Cardiac septum (tissue), 1 donor: ENCODE measurements around the gene RAPGEF1. TPM values are rescaled to one million over a fixed set of nuclear protein-coding genes. Genes with fewer than 3 reads are reported as not detected.

Experiments used
- DNase-seq: peaks from one replicate; pipeline ENCODE4 v3.0.0-alpha.2; 2020; ENCODE audit warnings: low spot score
- intact Hi-C: fragments of 100-400 bp; cut with DNase I; formaldehyde crosslinking; loops from one replicate; pipeline ENCODE4 v1.14.0; 2022
- total RNA-seq: library from RNA; stranded (reverse); fragmentation: NEBNext Ultra II Directional; extraction: Animal tissue kit (Norgen Biotek cat#: 25700); gene quantifications from one replicate; pipeline ENCODE4 v1.2.1, GENCODE V29; 2021
- donor health status: DM: no; HTN: no; CAD: no.

Gene RAPGEF1
- total RNA-seq, 1 donor from 2014 or later: 115 TPM

- DNase-seq: no peak
- intact Hi-C loops: loop anchor here (5.0 kb wide), 1 partner anchor 71 kb away; no protein-coding TSS in a partner anchor
Observed at GRCh38 chr9:131605770-131606590, 133.9 kb downstream of the RAPGEF1 start.

DNA sequence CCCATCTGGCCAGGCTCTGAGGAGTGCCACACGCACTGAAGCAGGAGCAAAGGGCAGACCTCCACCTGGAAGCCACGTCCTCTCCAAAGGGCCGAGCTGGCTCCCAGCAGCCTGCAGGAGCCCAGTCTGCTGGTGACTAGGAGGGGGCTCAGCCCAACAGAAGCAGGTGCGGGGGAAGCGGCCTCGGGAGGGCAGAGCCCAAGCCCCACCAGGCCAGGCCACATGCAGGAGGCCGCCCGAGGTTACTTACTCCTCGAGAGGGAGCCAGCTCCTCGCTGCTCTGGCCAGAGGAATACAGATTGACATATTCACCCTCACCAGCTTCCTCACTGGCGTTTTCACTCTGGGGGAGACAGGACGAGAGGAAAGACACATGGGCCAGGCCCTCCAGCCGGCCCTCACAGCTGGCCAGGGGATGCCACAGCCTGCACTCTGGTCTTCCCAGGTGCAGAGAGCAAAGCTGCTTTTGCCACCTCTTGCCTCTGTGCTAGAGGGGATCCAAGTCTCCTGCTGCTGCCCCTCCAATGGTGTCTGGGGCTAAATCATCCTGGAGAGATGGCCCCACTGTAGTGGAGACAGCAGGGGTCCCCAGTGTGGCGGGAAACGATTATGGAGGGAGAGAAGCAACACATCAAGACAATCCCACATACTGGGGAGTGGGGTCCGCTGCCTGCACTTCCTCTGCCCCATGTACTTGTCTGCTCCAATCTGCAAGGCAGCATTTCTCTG is 136.0 kb downstream of the RAPGEF1 start:
- intact Hi-C loops: no loop called here
- no peak for DNase-seq

GRCh38 chr9:131603199-131603598 is 136.7 kb downstream of the RAPGEF1 start:
- no peak for DNase-seq
- intact Hi-C loops: no loop called here

DNA sequence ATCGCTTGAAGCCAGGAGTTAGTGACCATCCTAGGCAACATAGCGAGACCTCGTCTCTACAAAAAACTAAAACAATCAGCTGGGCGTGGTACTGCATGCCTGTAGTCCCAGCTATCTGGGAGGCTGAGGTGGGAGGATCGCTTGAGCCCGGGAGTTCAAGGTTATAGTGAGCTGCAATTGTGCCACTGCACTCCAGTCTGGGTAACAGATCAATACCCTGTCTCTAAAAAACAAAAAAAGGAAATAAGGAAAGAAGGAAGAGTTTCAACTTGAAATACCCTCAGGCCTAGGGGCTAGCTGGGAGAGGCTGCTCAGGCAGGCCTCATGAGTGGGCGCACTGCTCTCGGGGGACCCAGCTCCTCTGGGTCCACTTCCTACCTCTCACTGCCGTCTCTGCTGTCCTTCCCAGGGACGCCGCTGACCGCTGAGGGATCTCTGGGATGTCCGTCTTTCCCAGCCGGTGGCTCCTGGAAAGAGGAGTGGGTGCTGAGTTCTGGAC is 138.1 kb downstream of the RAPGEF1 start:
- intact Hi-C loops: no loop called here
- no peak for DNase-seq

DNA sequence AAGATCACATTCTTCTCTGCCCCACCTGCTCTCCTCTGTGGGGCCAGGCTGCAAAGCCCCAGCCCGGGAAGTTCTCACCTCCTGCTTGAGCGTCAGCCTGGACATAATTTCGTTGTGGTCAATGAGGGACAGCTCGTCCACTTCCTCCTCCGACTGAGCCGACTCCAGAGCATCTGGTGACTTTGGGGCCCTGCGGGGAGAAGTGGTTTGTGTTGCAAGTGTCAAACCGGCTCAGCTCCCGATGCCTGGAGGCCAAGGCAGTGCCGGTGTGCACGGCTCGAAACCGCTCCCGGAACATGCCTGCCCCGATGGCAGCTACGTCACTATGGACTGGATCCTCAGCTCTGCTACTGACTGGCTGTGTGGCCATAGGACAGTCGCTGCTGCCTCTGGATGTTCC is 141.8 kb downstream of the RAPGEF1 start:
- peak; percentile 92 for DNase-seq
- intact Hi-C loops: no loop called here

DNA sequence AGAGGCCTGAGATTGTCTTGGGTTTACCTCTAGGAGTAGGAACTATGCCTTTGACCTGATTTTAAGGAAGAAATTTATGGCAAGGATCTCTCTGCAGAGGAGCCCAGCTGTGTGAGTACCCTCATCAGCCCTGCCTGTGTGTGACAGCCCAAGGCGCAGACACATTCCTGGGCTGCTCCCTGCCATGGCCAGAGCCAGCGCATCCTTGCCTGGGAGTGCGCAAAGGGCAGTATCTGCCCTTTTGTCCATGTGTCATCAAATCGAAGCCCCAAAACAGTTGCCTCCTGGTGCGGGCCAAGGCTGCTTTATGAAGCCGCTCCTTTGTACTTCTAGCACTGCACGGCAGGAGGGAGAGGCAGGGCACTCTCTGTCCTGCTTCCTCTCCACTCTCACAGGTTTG is 142.6 kb downstream of the RAPGEF1 start:
- no peak for DNase-seq
- intact Hi-C loops: no loop called here

DNA sequence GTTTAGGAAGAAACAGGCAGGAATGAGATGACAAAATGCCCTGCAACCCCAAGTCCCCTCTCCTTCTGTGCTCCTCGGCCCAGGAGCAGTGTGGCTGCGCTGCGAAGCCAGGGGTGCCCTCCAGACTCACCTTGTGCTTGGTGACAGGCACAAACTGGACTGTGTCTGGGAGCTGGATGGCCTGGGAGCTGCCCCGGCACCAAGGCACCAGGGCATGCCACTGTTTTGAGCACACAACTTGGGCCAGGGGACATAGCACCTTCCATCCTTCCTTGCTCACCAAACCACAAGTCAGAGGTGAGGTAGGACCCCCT is 143.5 kb downstream of the RAPGEF1 start:
- intact Hi-C loops: no loop called here
- no peak for DNase-seq

DNA sequence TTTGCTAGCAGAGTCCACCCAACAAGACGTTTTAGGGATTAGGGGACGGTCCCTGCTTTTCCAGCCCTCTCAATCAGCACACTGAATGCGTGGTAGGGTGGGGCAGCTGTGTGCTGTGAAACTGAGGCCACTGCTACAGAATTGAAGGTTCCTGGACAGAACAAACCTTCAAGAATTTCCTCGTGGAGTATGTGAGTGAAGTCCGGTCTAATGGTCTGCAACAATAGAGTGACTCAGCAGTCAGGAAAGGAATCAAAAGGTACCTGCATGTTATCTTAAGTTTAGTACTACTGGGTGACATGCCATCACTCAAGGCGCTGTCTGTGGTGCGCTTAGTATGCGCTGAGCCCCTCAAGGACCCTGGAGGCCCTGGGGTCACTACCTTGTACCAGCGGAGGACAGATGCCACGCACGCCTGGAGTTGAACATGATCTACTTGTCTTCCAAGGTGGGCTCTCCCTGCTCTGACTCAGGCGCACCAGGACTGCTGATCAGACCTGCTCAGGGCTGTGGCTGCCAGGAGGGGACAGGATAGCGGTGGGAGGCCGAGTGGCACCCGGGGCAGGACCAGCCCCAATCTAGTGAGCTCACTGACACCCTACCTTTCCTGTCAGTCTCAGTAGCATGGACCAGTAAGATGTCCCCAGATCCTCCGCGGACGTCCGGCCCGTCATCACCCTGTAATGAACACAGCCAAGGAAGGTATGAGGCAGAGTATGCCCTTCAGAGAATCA is 144.0 kb downstream of the RAPGEF1 start:
- intact Hi-C loops: no loop called here
- DNase-seq: no peak

GRCh38 chr9:131594906-131595665 is 144.8 kb downstream of the RAPGEF1 start:
- intact Hi-C loops: no loop called here
- no peak for DNase-seq

DNA sequence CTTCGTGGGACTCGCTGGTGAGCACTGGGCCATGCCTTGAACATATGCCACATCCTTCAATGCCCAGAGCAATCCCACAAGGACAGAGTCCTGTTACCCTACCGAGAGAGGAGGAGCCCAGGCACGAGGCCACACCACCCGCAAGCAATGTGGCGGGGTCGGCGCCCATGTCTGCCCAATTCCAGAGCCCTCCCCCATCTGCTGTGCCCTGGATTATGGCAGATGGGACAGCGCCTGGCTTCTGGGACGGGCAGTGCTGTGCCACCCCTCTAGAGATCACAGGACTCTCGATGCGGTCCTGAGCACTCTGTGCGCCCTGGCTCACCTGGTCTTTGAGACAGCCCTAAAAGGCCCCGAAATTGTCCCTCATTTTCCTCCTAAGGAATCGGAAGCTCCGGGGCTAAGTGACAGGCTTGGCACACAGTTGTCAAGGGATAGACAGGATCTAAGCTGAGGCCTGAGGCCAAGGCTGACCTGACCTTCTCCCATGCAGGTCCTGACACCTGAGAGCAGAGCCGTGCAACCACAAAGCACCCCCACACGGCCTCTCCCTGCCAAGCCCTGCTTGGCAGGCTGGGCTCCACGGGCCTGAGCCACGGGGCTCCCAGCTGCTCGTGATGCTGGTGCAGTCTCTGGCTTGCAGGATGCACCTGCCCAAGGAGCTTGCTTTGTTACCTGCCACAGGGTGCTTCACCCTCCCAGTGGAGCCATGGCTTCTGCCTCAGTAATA is 145.8 kb downstream of the RAPGEF1 start:
- intact Hi-C loops: no loop called here
- DNase-seq: no peak

GRCh38 chr9:131593091-131593820 is 146.6 kb downstream of the RAPGEF1 start:
- no peak for DNase-seq
- intact Hi-C loops: no loop called here

- no peak for DNase-seq
- intact Hi-C loops: loop anchor here (1.0 kb wide), 1 partner anchor 148 kb away; the partner anchor contains the start of gene RAPGEF1
Observed at GRCh38 chr9:131591845-131592208, 148.0 kb downstream of the RAPGEF1 start.

DNA sequence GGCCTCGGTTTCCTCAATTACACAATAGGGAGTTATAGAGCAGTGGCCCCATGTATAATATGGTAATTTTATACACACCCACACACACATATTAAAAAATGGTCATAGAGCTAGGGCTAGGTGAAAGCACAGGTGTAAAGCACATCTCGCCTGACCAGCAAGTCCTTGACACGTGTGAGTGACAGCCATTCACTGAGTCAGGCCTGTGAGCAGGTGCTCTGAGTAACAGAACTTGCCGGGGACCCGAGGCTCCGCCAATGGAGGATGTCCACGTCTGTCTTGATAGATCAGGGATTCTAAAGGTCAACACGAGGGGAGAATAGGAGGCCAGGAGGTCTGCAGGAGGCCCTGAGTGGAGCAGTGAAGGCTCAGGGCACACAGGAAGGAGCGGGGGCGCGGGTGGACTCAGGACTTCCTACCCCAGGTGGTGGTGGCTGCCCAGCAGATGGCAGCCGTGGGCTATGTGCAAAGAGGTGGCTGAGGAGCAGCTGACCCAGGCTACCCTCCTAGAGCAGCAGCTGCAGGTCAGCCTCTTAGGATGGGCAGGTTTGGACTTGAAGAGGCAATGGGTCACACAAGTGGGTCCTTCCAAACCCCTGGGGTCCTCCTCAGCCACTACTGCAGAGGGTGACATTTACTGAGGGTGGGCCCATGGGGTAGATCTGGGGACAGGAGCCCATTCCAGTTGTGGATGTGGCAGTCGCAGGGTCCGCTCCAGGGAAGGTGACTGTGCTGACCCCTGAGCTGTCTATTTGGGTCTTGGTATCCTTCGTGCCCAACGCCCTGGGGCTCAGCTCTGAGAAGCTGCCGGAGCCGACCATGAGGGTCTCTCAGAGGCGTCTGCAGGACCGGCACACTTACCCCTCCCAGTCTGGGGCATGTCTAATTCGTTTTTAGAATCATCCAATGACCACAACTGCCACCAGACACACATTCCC is 148.7 kb downstream of the RAPGEF1 start:
- DNase-seq: peak; percentile 91
- intact Hi-C loops: loop anchor here (1.0 kb wide), 1 partner anchor 149 kb away; the partner anchor contains the start of gene RAPGEF1

DNA sequence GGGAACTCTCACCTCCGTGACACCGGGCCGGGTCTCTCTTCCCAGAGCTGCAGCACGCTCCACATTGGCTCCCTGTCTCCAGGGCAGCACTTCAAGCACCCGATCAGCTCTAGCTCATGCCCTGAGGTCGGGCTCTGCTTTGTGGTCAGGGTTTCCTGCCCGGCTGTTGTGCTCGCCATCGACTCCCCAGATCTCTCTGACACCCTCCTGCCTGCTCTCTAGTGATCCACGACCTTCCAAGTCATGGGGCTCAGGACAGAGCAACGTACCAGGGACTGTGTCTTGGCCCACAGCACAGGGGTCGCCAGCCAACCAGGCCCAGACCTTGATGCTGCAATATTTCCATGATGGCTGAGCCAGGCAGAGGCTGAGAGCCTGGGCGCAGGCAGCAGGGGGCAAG is 149.4 kb downstream of the RAPGEF1 start:
- DNase-seq: no peak
- intact Hi-C loops: no loop called here

- intact Hi-C loops: no loop called here
- no peak for DNase-seq
Observed at GRCh38 chr9:131589993-131590392, 149.9 kb downstream of the RAPGEF1 start.

DNA sequence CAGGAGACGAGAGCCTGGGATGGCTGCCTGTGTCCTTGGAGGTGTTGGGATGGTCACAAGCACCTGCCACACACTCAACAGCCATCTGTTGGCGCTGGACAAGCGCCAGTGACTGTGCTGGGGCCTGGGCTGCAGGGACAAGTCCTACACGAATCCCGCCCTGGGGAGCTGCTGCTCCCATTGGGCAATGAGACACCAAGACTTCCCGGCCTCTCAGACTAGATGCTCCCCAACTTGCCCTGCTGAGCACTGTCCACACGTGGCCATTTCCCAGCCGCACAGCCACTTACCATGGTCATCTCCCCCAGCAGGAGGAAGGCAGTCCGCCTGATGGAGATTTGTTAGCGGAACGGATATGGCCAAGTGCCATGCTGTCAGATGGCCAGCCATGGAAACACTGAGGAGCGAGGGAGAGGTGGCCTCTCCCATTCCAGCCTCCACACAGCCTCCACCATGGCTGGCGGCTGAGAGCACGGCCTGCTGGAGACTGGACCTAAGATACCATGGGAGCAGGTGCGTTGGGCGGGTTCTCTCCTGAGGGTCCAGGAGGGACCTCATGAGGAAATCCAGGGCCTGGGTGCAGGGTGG is 150.7 kb downstream of the RAPGEF1 start:
- intact Hi-C loops: no loop called here
- DNase-seq: no peak

DNA sequence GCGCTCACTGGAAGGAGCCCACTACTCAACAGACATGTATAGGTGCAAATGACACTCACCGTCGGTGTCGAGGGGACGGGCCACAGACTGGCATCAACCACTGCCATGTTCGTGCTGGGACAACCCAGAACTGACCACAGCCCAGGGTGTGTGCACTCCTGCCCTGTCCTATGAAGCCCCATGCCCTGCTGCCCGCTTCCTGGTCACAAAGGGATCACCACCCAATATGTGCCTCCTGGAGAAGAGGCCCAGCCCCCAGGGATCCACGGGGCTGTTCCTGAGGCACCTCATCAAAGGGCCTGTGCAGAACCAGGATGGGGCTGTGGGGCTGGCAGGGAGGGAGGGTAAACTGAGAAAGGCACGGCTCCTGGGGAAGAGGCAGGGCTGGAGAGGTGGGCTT is 151.5 kb downstream of the RAPGEF1 start:
- DNase-seq: no peak
- intact Hi-C loops: no loop called here
